Parathyroid adenoma (tissue), 2 donors: ENCODE results near the gene OR8B3.
"Not testable (repeated sequence)": the region's sequence is repeated elsewhere in the genome, so short reads cannot be mapped to it uniquely, and the experiment has no call there.

Experiments used
- H2AFZ ChIP-seq: fragments of 300-600 bp; sonication (generic); one replicate; pipeline ENCODE4 v1.7.0; 2017; ENCODE audit warnings: antibody characterized with exemption, mild to moderate bottlenecking
- H3K27ac ChIP-seq: fragments of 300-600 bp; sonication (generic); one replicate; pipeline ENCODE4 v1.7.0; 2017
- H3K27me3 ChIP-seq: fragments of 300-600 bp; sonication (generic); one replicate; pipeline ENCODE4 v1.7.0; 2017; ENCODE audit warnings: low read length; ENCODE audit not compliant: control insufficient read depth, insufficient read depth
- H3K36me3 ChIP-seq: fragments of 300-600 bp; sonication (generic); one replicate; pipeline ENCODE4 v1.7.0; 2017; ENCODE audit warnings: low read length; ENCODE audit not compliant: control insufficient read depth, insufficient read depth
- H3K4me1 ChIP-seq: fragments of 300-600 bp; sonication (generic); one replicate; pipeline ENCODE4 v1.7.0; 2017; ENCODE audit warnings: control low read depth
- H3K4me2 ChIP-seq: fragments of 300-600 bp; sonication (generic); one replicate; pipeline ENCODE4 v1.7.0; 2017; ENCODE audit warnings: low read length
- H3K4me3 ChIP-seq: fragments of 300-600 bp; sonication (generic); one replicate; pipeline ENCODE4 v1.7.0; 2017; ENCODE audit warnings: low read depth, low read length
- H3K79me2 ChIP-seq: fragments of 300-600 bp; sonication (generic); one replicate; pipeline ENCODE4 v1.7.0; 2017; ENCODE audit warnings: control low read depth
- H3K9ac ChIP-seq: fragments of 300-600 bp; sonication (generic); one replicate; pipeline ENCODE4 v1.7.0; 2017; ENCODE audit warnings: mild to moderate bottlenecking
- H3K9me3 ChIP-seq: fragments of 300-600 bp; sonication (generic); one replicate; pipeline ENCODE4 v1.7.0; 2017; ENCODE audit warnings: low read length; ENCODE audit not compliant: control insufficient read depth
- CTCF ChIP-seq: fragments of 300-600 bp; sonication (generic); IDR thresholded peaks from one replicate; pipeline ENCODE4 v1.7.0; 2017; ENCODE audit warnings: antibody characterized with exemption, mild to moderate bottlenecking
- donor health status: primary hyperparathyroidism.

The OR8B3 gene

GRCh38 chr11:124402326-124402922 lies 3.6 kb upstream of the OR8B3 start:
- Histone ChIP-seq H3K9me3 (no peaks in the 10 kb centered on the region), H3K4me3 (no peak overlapping the region), H3K9ac (no peak overlapping the region), H3K27ac (no peak overlapping the region), H2AFZ (no peak overlapping the region), H3K27me3 (no peaks in the 10 kb centered on the region), H3K36me3 (no peaks in the 10 kb centered on the region), H3K4me1 (no peaks in the 10 kb centered on the region), H3K4me2 (no peak overlapping the region), H3K79me2 (no peaks in the 10 kb centered on the region)
- TF ChIP-seq CTCF, result no peak

GRCh38 chr11:124396847-124397246 lies 2.0 kb downstream of the OR8B3 start:
- not testable (repeated sequence) for H3K4me1 ChIP-seq, H3K4me3 ChIP-seq, H3K4me2 ChIP-seq, H3K9ac ChIP-seq, H2AFZ ChIP-seq, H3K27ac ChIP-seq, H3K79me2 ChIP-seq, H3K9me3 ChIP-seq, H3K36me3 ChIP-seq, H3K27me3 ChIP-seq

- no peak overlapping the region for H3K4me2 ChIP-seq
- H3K9ac ChIP-seq, result no peak overlapping the region
- H3K4me3 ChIP-seq, result no peak overlapping the region
- no peaks in the 10 kb centered on the region for H3K4me1 ChIP-seq
- H3K27ac ChIP-seq, result no peak overlapping the region
- H3K79me2 ChIP-seq, result no peaks in the 10 kb centered on the region
- H3K9me3 ChIP-seq, result no peaks in the 10 kb centered on the region
- H2AFZ ChIP-seq, result no peak overlapping the region
- H3K36me3 ChIP-seq, result no peaks in the 10 kb centered on the region
- no peak for TF ChIP-seq CTCF
- H3K27me3 ChIP-seq, result no peaks in the 10 kb centered on the region
Measured at GRCh38 chr11:124394408-124394807, 4.4 kb downstream of the OR8B3 start.

- Histone ChIP-seq H3K27me3 (no peaks in the 10 kb centered on the region), H3K4me2 (no peak within 1 kb of the TSS)
- no peak for TF ChIP-seq CTCF
Measured at GRCh38 chr11:124384399-124384798, 14.4 kb downstream of the OR8B3 start, which contains the start of gene OR8B2. Gene OR8B2, minus strand, starts transcription at chr11:124384499. Its CDS starts 1,156 bp downstream, at chr11:124383343.

GRCh38 chr11:124382857-124383256 lies 16.0 kb downstream of the OR8B3 start:
- H3K4me2 ChIP-seq, H3K4me1 ChIP-seq, H3K27ac ChIP-seq: not testable (repeated sequence)

More at GRCh38 chr11:124384399-124384798, 14.4 kb downstream of the OR8B3 start, which contains the start of gene OR8B2:
- H3K27ac ChIP-seq, result no peak within 1 kb of the TSS
- H3K36me3 ChIP-seq, result no peaks in the 10 kb centered on the region
- H3K4me1 ChIP-seq, result no peaks in the 10 kb centered on the region
- H3K9me3 ChIP-seq, result no peaks in the 10 kb centered on the region
- H2AFZ ChIP-seq, result no peak within 1 kb of the TSS
- H3K9ac ChIP-seq, result no peak within 1 kb of the TSS
- H3K4me3 ChIP-seq, result no peak within 1 kb of the TSS
- H3K79me2 ChIP-seq, result no peaks in the 10 kb centered on the region

GRCh38 chr11:124380585-124380984 lies 18.2 kb downstream of the OR8B3 start:
- Histone ChIP-seq H3K9me3 (no peaks in the 10 kb centered on the region), H3K27me3 (no peaks in the 10 kb centered on the region), H3K9ac (no peak overlapping the region), H3K4me2 (no peak overlapping the region), H3K4me1 (no peaks in the 10 kb centered on the region), H2AFZ (no peak overlapping the region), H3K27ac (no peak overlapping the region), H3K4me3 (no peak overlapping the region), H3K79me2 (no peaks in the 10 kb centered on the region), H3K36me3 (no peaks in the 10 kb centered on the region)
- no peak for TF ChIP-seq CTCF

More at GRCh38 chr11:124382857-124383256, 16.0 kb downstream of the OR8B3 start:
- H3K27me3 ChIP-seq, H2AFZ ChIP-seq, H3K9me3 ChIP-seq, H3K36me3 ChIP-seq, H3K4me3 ChIP-seq, H3K79me2 ChIP-seq, H3K9ac ChIP-seq: not testable (repeated sequence)
